ENCODE measurements around the gene RPS27A. TPM values are rescaled to one million over a fixed set of nuclear protein-coding genes. Genes with fewer than 3 reads are reported as not detected.

Gene RPS27A
- total and polyA plus RNA-seq, 9 of the 15 experiments (the other 6 are each of a cell fraction or from before 2014, with no cell fraction given): 1,383 to 3,282 (median 2,242) TPM

- TF ChIP-seq CLOCK (CRISPR knock-in tag; IDR thresholded peaks at IDR 0.05; ENCODE audit: borderline replicate concordance) (no peak), POLR2H (tag; IDR thresholded peaks at IDR 0.05; ENCODE audit: low read depth) (peak; percentile 84), DNMT1 (IDR thresholded peaks at IDR 0.05) (no peak; the same call in none of the 2 replicates), SUPT5H (IDR thresholded peaks at IDR 0.05) (peak; percentile 94), LARP7 (IDR thresholded peaks at IDR 0.05) (peak; percentile 99), ZNF140 (CRISPR knock-in tag; IDR thresholded peaks at IDR 0.05) (no peak), BCOR (IDR thresholded peaks at IDR 0.05) (peak; percentile 76), GATAD2A (IDR thresholded peaks at IDR 0.05) (no peak), EHMT2 (IDR thresholded peaks at IDR 0.05) (0 out of 2 replicates have a peak, but pooled peaks have one; percentile 33), ZHX1 (conservative IDR thresholded peaks at IDR 0.05; ENCODE audit: low read length) (0 out of 2 replicates have a peak, but pooled peaks have one; percentile 29), ARID1B (IDR thresholded peaks at IDR 0.05) (peak; percentile 51; the same call in 1 of the 2 replicates), HES1 (IDR thresholded peaks at IDR 0.05; ENCODE audit: low read depth) (no peak), MYNN (IDR thresholded peaks at IDR 0.05) (peak; percentile 67; the same call in 1 of the 2 replicates), MYNN (CRISPR knock-in tag; IDR thresholded peaks at IDR 0.05) (no peak), EP300 (IDR thresholded peaks at IDR 0.05; ENCODE audit: low read length) (peak; percentile 50; the same call in 1 of the 2 replicates), SETDB1 (IDR thresholded peaks at IDR 0.05; ENCODE audit: low read length) (no peak), NCOA6 (IDR thresholded peaks at IDR 0.05) (no peak), ZNF354B (CRISPR knock-in tag; IDR thresholded peaks at IDR 0.05) (no peak)
- TF ChIP-seq, protein P1, sequence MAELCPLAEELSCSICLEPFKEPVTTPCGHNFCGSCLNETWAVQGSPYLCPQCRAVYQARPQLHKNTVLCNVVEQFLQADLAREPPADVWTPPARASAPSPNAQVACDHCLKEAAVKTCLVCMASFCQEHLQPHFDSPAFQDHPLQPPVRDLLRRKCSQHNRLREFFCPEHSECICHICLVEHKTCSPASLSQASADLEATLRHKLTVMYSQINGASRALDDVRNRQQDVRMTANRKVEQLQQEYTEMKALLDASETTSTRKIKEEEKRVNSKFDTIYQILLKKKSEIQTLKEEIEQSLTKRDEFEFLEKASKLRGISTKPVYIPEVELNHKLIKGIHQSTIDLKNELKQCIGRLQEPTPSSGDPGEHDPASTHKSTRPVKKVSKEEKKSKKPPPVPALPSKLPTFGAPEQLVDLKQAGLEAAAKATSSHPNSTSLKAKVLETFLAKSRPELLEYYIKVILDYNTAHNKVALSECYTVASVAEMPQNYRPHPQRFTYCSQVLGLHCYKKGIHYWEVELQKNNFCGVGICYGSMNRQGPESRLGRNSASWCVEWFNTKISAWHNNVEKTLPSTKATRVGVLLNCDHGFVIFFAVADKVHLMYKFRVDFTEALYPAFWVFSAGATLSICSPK (IDR thresholded peaks at IDR 0.05; ENCODE audit: borderline replicate concordance): peak; percentile 89; the same call in 1 of the 2 replicates
- TF ChIP-seq, protein P2, sequence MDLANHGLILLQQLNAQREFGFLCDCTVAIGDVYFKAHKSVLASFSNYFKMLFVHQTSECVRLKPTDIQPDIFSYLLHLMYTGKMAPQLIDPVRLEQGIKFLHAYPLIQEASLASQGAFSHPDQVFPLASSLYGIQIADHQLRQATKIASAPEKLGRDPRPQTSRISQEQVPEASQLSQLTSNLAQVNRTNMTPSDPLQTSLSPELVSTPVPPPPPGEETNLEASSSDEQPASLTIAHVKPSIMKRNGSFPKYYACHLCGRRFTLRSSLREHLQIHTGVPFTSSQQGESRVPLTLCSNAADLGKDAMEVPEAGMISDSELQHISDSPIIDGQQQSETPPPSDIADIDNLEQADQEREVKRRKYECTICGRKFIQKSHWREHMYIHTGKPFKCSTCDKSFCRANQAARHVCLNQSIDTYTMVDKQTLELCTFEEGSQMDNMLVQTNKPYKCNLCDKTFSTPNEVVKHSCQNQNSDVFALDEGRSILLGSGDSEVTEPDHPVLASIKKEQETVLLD (IDR thresholded peaks at IDR 0.05): no peak
These were observed 36.6 kb downstream of the RPS27A start, which contains the start of gene MTIF2 (continued) for GRCh38 chr2:55268907-55269644.
